HepG2 (cell line): Measurements from ENCODE around the gene STKLD1. TPM values are rescaled to one million over a fixed set of nuclear protein-coding genes. Genes with fewer than 3 reads are reported as not detected.
A peak's percentile ranks its signal among the peaks of the same experiment; 100 is the strongest.

Experiments used
- ATAC-seq: fragments of 200-7000 bp; cut with Tn5 transposase; 3 replicates; pipeline ENCODE4 v1.9.1; 2020; ENCODE audit warnings: mild to moderate bottlenecking, moderate library complexity
- BruUV-seq: library from RNA; stranded (reverse); fragments of 400-500 nt; replicated peaks from 2 replicates; lab custom pipeline; 2021; lab: Mats Ljungman, UMichigan
- CTCF ChIA-PET: fragments of 300-600 bp; formaldehyde crosslinking; extraction: SDS; loops from one replicate; lab custom pipeline; 2021; ENCODE audit warnings: low total read pairs, inconsistent platforms, low intra/inter-chr PET ratio; lab: Yijun Ruan, JAX
- POLR2A ChIA-PET: fragments of 350-600 bp; sonication (Branson Sonifier 250); formaldehyde crosslinking; loops from one replicate; lab custom pipeline; 2020; ENCODE audit warnings: antibody characterized with exemption, inconsistent platforms; lab: Yijun Ruan, JAX
- DNase-seq: peaks from one replicate; pipeline ENCODE4 v3.0.0-alpha.2; 2015; ENCODE audit warnings: low spot score
- FAIRE-seq: peaks from 3 replicates; lab custom pipeline; 2011; peaks lifted over from hg19 to GRCh38; lab: Jason Lieb, UNC
- H2AFZ ChIP-seq: one replicate; pipeline ENCODE4 v1.6.1; 2011; ENCODE audit warnings: low read length, inconsistent platforms
- H3K27ac ChIP-seq: fragments of 300-600 bp; 3 replicates; pipeline ENCODE4 v1.8.0; 2011; ENCODE audit warnings: mixed run types, mild to moderate bottlenecking, mixed read lengths, low read length, inconsistent platforms; ENCODE audit not compliant: insufficient read depth; ENCODE audit errors: extremely low read length
- H3K27me3 ChIP-seq, 2 experiments: fragments of 200-600 bp in 1 of 2; 2 replicates in 1 of 2; 3 replicates in 1 of 2; pipeline versions ENCODE4 v1.6.0 to v1.8.0; 2011; ENCODE audit warnings: low read length in 2 of 2, mild to moderate bottlenecking in 2 of 2, moderate library complexity in 2 of 2, inconsistent platforms in 1 of 2; ENCODE audit not compliant: insufficient read depth in 2 of 2, control insufficient read depth in 1 of 2
- H3K36me3 ChIP-seq, 2 experiments: fragments of 200-600 bp in 1 of 2; replicated peaks in 1 of 2; 2 replicates in 1 of 2; 3 replicates in 1 of 2; pipeline versions ENCODE4 v1.5.1 to v1.8.0; 2011; ENCODE audit warnings: low read length in 2 of 2, inconsistent platforms in 1 of 2; ENCODE audit not compliant: insufficient read depth in 2 of 2, control insufficient read depth in 1 of 2
- H3K4me1 ChIP-seq: 2 replicates; pipeline ENCODE4 v1.5.1; 2012; ENCODE audit warnings: low read length, inconsistent platforms; ENCODE audit not compliant: insufficient read depth
- H3K4me2 ChIP-seq: 2 replicates; pipeline ENCODE4 v1.6.0; 2011; ENCODE audit warnings: low read depth, low read length, inconsistent platforms
- H3K4me3 ChIP-seq, 3 experiments: fragments of 200-600 bp in 1 of 3; sonication (generic), shearing (Covaris generic) in 1 of 3; replicated peaks in 1 of 3; 2 replicates each; pipeline ENCODE4 v1.5.1; 2011 to 2016; ENCODE audit warnings: low read length in 3 of 3, inconsistent platforms in 2 of 3, low read depth in 2 of 3, mild to moderate bottlenecking in 2 of 3, control low read depth in 1 of 3, mixed read lengths in 1 of 3; ENCODE audit not compliant: insufficient read depth in 1 of 3
- H3K79me2 ChIP-seq: one replicate; pipeline ENCODE4 v1.6.1; 2011; ENCODE audit warnings: low read length, inconsistent platforms; ENCODE audit not compliant: insufficient read depth
- H3K9ac ChIP-seq: 2 replicates; pipeline ENCODE4 v1.6.0; 2011; ENCODE audit warnings: mild to moderate bottlenecking, low read depth, low read length, inconsistent platforms; ENCODE audit not compliant: insufficient read depth
- H3K9me3 ChIP-seq: 2 replicates; pipeline ENCODE4 v1.5.1; 2012; ENCODE audit warnings: mild to moderate bottlenecking, low read length
- H4K20me1 ChIP-seq: 2 replicates; pipeline ENCODE4 v1.6.0; 2011; ENCODE audit warnings: inconsistent platforms, mild to moderate bottlenecking, low read length, moderate library complexity; ENCODE audit not compliant: insufficient read depth
- ASH2L ChIP-seq: fragments of 300-600, 200-600 bp; sonication (generic); IDR thresholded peaks from 2 replicates; pipeline ENCODE4 v1.7.0; 2017; ENCODE audit warnings: low read depth, mild to moderate bottlenecking, moderate library complexity, mixed read lengths, low read length; ENCODE audit not compliant: insufficient read length
- MEF2D ChIP-seq: sonication (generic); formaldehyde crosslinking; IDR thresholded peaks from 2 replicates; pipeline ENCODE4 v1.5.1; 2020; ENCODE audit warnings: mild to moderate bottlenecking, missing genetic modification reagents
- POLR2G ChIP-seq: fragments of 200-400 bp; formaldehyde crosslinking; IDR thresholded peaks from 2 replicates; pipeline ENCODE4 v1.6.1; 2018; ENCODE audit warnings: mild to moderate bottlenecking, low read depth, low read length, moderate library complexity
- ZKSCAN8 ChIP-seq: IDR thresholded peaks from 2 replicates; pipeline ENCODE4 v1.6.1; 2016; ENCODE audit warnings: borderline replicate concordance, missing genetic modification reagents, missing compliant biosample characterization
- ZNF572 ChIP-seq: sonication (generic); formaldehyde crosslinking; IDR thresholded peaks from 2 replicates; pipeline ENCODE4 v1.5.1; 2020; ENCODE audit warnings: mild to moderate bottlenecking, missing genetic modification reagents
- ZNF607 ChIP-seq: sonication (generic); formaldehyde crosslinking; IDR thresholded peaks from 2 replicates; pipeline ENCODE4 v1.5.1; 2020; ENCODE audit warnings: missing genetic modification reagents, mild to moderate bottlenecking, borderline replicate concordance
- ZNF724P ChIP-seq: sonication (generic); formaldehyde crosslinking; IDR thresholded peaks from 2 replicates; pipeline ENCODE4 v1.8.0; 2022; ENCODE audit warnings: missing genetic modification reagents, borderline replicate concordance
- ZNF782 ChIP-seq: sonication (generic); formaldehyde crosslinking; IDR thresholded peaks from 2 replicates; pipeline ENCODE4 v1.4.0; 2020; ENCODE audit warnings: missing genetic modification reagents, mild to moderate bottlenecking, borderline replicate concordance
- WGBS: methylation state at CpG from one replicate; pipeline ENCODE4 v1.1.6; 2017; ENCODE audit warnings: low lambda C conversion rate; 5-methylcytosine and 5-hydroxymethylcytosine counted together
- in situ Hi-C: cut with HindIII; loops from 2 replicates; pipeline ENCODE4 v1.10.0; 2017; ENCODE audit warnings: low pct_unique_long_range_greater_than_20kb; ENCODE audit not compliant: extremely low pct_ligation_motif_present
- intact Hi-C: fragments of 100-400 bp; cut with micrococcal nuclease; formaldehyde crosslinking; loops from one replicate; pipeline ENCODE4 v1.10.0; 2022; ENCODE audit not compliant: unreplicated experiment
- polyA plus RNA-seq, 8 experiments: library from polyadenylated mRNA; depleted of rRNA in 3 of 8; stranded (reverse) in 7 of 8; unstranded in 1 of 8; fragments of >200 nt; fragmentation: Illumina TruSeq in 4 of 8; extraction: Trizol in 4 of 8; gene quantifications; 2 replicates each; pipeline versions ENCODE4 v1.2.1 to v1.2.3, GENCODE V29; 2011 to 2016; ENCODE audit warnings: low read depth in 4 of 8, missing spikeins in 1 of 8, mixed read lengths in 1 of 8; ENCODE audit not compliant: insufficient read depth in 1 of 8
- total RNA-seq, 5 experiments: library from RNA; depleted of rRNA; stranded (reverse); fragments of >200 nt; fragmentation: Illumina TruSeq; extraction: Trizol; gene quantifications; 2 replicates each; pipeline ENCODE4 v1.2.3, GENCODE V29; 2016; ENCODE audit warnings: low read depth in 1 of 5
- TF ChIP-seq, protein P1 (sequence below): sonication (generic); formaldehyde crosslinking; IDR thresholded peaks from 2 replicates; pipeline ENCODE4 v1.4.0; 2020; ENCODE audit warnings: low read depth, missing genetic modification reagents
- TF ChIP-seq, protein P2 (sequence below): sonication (generic); formaldehyde crosslinking; IDR thresholded peaks from 2 replicates; pipeline ENCODE4 v1.4.0; 2020; ENCODE audit warnings: missing genetic modification reagents, borderline replicate concordance
- TF ChIP-seq, protein P3 (sequence below): sonication (generic); formaldehyde crosslinking; IDR thresholded peaks from 2 replicates; pipeline ENCODE4 v1.5.1; 2020; ENCODE audit warnings: mild to moderate bottlenecking, moderate library complexity, missing genetic modification reagents
- TF ChIP-seq, protein P4 (sequence below): sonication (generic); formaldehyde crosslinking; IDR thresholded peaks from 2 replicates; pipeline ENCODE4 v1.8.0; 2022; ENCODE audit warnings: mild to moderate bottlenecking, missing genetic modification reagents; ENCODE audit not compliant: insufficient replicate concordance

STKLD1 gene
- total and polyA plus RNA-seq, 2 of the 13 experiments (the other 11 are each of a cell fraction or from before 2014, with no cell fraction given) = 1.5 to 2.2 TPM

DNA sequence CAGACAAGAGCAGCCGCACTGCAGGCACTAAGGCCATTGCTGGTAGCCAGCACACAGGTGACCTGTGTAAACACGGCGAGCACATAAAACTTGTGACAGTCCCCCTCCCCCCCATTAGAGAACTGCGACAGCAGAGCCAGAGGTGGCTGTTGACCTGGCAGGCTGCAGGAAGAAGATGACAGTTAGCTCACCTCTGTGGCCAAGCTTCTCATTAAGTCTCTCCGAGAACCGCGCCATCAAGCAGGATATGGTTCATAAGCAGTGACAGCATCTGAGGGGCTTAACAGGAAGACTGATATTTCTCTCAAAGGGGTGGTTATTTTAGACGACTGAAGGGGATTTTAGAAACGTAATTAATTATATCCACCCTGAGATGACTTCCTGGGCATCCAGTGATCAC lies 5.5 kb upstream of the STKLD1 start (continued):
- TF ChIP-seq, protein P1, sequence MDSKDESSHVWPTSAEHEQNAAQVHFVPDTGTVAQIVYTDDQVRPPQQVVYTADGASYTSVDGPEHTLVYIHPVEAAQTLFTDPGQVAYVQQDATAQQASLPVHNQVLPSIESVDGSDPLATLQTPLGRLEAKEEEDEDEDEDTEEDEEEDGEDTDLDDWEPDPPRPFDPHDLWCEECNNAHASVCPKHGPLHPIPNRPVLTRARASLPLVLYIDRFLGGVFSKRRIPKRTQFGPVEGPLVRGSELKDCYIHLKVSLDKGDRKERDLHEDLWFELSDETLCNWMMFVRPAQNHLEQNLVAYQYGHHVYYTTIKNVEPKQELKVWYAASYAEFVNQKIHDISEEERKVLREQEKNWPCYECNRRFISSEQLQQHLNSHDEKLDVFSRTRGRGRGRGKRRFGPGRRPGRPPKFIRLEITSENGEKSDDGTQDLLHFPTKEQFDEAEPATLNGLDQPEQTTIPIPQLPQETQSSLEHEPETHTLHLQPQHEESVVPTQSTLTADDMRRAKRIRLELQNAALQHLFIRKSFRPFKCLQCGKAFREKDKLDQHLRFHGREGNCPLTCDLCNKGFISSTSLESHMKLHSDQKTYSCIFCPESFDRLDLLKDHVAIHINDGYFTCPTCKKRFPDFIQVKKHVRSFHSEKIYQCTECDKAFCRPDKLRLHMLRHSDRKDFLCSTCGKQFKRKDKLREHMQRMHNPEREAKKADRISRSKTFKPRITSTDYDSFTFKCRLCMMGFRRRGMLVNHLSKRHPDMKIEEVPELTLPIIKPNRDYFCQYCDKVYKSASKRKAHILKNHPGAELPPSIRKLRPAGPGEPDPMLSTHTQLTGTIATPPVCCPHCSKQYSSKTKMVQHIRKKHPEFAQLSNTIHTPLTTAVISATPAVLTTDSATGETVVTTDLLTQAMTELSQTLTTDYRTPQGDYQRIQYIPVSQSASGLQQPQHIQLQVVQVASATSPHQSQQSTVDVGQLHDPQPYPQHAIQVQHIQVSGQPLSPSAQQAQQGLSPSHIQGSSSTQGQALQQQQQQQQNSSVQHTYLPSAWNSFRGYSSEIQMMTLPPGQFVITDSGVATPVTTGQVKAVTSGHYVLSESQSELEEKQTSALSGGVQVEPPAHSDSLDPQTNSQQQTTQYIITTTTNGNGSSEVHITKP (CRISPR knock-in tag) = no peak

DNA sequence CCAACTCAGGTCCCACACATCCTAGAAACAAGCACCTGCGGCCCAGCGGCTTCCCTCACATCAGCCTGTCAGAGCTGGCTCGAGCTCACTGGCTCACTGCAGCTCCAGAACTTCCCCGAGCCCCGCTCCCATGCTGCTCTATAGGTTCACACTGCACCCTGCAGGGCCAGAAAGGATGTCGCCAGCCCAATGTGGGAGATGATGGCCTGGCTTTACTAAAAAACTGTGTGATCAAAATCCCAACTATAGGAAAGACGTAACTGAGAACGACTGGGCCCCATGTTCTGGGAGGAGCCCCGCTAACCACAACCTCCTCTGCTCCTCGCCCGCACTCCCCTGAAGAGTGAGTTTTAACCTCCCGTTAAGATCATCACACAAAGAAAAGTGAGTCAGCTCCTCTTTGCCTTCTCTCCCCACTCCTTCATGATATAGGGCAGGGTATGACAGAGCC lies 4.9 kb upstream of the STKLD1 start:
- no TSS peak for BruUV-seq
- H3K79me2 ChIP-seq = peaks cover 92% of the 10 kb centered on the region
- H2AFZ ChIP-seq = no peak overlapping the region
- intact Hi-C loops (no loop called here), in situ Hi-C loops (no loop called here)
- DNase-seq (no peak), FAIRE-seq (no peak), ATAC-seq (no peak)
- peaks cover 88% of the 10 kb centered on the region for H4K20me1 ChIP-seq
- H3K27ac ChIP-seq = no peak overlapping the region
- 87% methylated on average over 11 of the region's 12 CpGs for WGBS
- CTCF ChIA-PET = no interaction called here
- H3K4me1 ChIP-seq = peaks cover 61% of the 10 kb centered on the region
- no peaks in the 10 kb centered on the region for H3K9me3 ChIP-seq
- POLR2A ChIA-PET = interaction anchor here (0.8 to 1.8 kb wide), 6 partner anchors 8 to 23 kb away, joined by 3 to 7 read pairs (median 4); partner anchors contain the start of genes MED22, RPL7A and SURF1
- peak overlapping the region; percentile 30 for H3K4me2 ChIP-seq
- no peak overlapping the region for H3K9ac ChIP-seq
- H3K4me3 ChIP-seq = no peak overlapping the region; a peak in 1 of 6 replicates
- H3K36me3 ChIP-seq = peaks cover 16 to 71% of the 10 kb centered on the region in 2 experiments
- no peaks in the 10 kb centered on the region for H3K27me3 ChIP-seq
- TF ChIP-seq, protein P2, sequence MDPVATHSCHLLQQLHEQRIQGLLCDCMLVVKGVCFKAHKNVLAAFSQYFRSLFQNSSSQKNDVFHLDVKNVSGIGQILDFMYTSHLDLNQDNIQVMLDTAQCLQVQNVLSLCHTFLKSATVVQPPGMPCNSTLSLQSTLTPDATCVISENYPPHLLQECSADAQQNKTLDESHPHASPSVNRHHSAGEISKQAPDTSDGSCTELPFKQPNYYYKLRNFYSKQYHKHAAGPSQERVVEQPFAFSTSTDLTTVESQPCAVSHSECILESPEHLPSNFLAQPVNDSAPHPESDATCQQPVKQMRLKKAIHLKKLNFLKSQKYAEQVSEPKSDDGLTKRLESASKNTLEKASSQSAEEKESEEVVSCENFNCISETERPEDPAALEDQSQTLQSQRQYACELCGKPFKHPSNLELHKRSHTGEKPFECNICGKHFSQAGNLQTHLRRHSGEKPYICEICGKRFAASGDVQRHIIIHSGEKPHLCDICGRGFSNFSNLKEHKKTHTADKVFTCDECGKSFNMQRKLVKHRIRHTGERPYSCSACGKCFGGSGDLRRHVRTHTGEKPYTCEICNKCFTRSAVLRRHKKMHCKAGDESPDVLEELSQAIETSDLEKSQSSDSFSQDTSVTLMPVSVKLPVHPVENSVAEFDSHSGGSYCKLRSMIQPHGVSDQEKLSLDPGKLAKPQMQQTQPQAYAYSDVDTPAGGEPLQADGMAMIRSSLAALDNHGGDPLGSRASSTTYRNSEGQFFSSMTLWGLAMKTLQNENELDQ = no peak
- TF ChIP-seq ZNF724P (CRISPR knock-in tag) (no peak), ZKSCAN8 (CRISPR knock-in tag) (no peak), ASH2L (no peak), ZNF782 (CRISPR knock-in tag) (no peak), ZNF572 (CRISPR knock-in tag) (no peak), ZNF607 (no peak), POLR2G (peak; percentile 32; the same call in 1 of the 2 replicates), MEF2D (CRISPR knock-in tag) (no peak)
- TF ChIP-seq, protein P3, sequence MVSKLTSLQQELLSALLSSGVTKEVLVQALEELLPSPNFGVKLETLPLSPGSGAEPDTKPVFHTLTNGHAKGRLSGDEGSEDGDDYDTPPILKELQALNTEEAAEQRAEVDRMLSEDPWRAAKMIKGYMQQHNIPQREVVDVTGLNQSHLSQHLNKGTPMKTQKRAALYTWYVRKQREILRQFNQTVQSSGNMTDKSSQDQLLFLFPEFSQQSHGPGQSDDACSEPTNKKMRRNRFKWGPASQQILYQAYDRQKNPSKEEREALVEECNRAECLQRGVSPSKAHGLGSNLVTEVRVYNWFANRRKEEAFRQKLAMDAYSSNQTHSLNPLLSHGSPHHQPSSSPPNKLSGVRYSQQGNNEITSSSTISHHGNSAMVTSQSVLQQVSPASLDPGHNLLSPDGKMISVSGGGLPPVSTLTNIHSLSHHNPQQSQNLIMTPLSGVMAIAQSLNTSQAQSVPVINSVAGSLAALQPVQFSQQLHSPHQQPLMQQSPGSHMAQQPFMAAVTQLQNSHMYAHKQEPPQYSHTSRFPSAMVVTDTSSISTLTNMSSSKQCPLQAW = no peak
- TF ChIP-seq, protein P4, sequence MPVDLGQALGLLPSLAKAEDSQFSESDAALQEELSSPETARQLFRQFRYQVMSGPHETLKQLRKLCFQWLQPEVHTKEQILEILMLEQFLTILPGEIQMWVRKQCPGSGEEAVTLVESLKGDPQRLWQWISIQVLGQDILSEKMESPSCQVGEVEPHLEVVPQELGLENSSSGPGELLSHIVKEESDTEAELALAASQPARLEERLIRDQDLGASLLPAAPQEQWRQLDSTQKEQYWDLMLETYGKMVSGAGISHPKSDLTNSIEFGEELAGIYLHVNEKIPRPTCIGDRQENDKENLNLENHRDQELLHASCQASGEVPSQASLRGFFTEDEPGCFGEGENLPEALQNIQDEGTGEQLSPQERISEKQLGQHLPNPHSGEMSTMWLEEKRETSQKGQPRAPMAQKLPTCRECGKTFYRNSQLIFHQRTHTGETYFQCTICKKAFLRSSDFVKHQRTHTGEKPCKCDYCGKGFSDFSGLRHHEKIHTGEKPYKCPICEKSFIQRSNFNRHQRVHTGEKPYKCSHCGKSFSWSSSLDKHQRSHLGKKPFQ (CRISPR knock-in tag) = no peak
